GM19193 (cell line): ENCODE data around the gene DYNC2I2.

Experiments used
- POLR2A ChIP-seq: IDR thresholded peaks from 4 replicates; pipeline ENCODE4 v1.6.1; 2011; ENCODE audit not compliant: insufficient read depth, insufficient read length; ENCODE audit errors: extremely low read depth

DYNC2I2 gene

DNA sequence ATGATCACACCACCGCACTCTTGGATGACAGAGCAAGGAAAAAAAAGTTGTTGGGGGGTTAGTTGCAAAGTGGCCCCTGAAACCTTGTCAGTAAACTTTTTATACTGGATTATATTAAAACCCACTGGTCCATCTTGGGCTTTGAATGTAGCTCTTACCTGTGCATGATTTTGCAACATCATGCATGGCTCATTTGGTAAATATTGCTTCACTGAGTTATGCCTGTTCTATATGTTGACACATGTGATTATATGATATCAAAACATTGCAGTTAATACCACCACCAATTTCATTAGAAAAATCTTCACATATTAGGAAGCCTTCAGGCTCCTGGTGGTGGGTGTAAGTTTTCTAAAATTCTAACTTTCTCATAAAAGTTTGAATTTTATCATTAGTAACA, 41.9 kb downstream of the DYNC2I2 start:
- no peak for TF ChIP-seq POLR2A

GRCh38 chr9:128611600-128612394, 44.9 kb downstream of the DYNC2I2 start:
- TF ChIP-seq POLR2A = no peak

- TF ChIP-seq POLR2A = no peak
Measured at GRCh38 chr9:128610897-128611296, 45.8 kb downstream of the DYNC2I2 start.

DNA sequence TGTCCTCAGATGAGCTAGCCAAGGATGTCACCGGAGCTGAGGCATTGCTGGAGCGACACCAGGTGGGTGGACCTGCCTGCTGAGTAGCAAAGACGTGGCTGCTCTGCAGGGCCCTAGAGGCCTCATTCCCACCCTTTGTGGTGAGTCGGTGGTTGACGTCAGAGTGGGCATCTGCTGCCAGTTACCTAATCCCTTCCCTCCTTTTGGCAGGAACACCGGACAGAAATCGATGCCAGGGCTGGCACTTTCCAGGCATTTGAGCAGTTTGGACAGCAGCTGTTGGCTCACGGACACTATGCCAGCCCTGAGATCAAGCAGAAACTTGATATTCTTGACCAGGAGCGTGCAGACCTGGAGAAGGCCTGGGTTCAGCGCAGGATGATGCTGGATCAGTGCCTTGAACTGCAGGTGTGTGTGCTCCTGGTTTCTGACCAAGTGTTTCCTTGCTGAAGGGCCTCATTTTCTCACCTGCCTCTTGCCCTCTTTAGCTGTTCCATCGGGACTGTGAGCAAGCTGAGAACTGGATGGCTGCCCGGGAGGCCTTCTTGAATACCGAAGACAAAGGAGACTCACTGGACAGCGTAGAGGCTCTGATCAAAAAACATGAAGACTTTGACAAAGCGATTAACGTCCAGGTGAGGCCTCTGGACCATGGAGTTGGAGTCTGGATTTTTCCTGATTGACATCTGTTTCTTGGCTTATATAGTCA, 48.9 kb downstream of the DYNC2I2 start:
- no peak for TF ChIP-seq POLR2A

DNA sequence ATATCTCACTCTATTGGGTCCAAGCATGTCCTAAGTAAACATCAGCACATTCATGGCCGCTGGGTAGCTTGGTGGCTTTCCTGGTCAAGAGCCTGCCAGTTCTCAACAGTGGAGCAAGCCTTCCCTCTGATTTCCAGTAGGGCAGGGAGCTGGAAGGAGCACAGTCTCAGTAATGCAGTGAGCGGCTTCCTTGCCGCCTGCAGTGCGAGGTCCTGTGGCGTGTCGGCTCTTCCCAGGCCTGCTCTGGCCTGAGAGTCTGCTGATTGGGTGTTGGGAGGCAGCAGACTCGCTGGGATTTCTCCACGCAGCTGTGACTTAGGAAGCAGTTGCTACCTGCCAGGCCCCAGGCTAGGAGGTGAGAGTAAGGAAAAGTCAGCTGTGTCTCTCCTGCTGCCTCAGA, 53.0 kb downstream of the DYNC2I2 start:
- no peak for TF ChIP-seq POLR2A

GRCh38 chr9:128600099-128600498, 56.5 kb downstream of the DYNC2I2 start:
- TF ChIP-seq POLR2A = no peak

DNA sequence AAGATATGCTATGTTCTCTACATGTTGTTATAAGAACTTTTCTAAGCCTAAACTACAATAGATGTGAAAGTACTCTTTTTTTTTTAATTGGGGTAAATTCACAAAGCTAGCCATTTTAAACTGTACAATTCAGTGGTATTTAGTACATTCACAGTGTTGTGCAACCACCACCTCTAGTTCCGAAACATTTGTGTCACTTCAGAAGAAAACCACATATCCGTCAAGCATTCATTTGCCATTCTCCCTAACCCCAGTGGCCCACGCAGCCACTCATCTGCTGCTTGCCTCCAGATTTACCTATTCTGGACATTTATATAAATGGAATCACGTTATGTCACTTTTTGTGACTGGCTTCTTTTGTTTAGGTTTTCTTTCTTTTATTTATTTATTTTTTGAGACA, 61.2 kb downstream of the DYNC2I2 start:
- TF ChIP-seq POLR2A = no peak

- no peak for TF ChIP-seq POLR2A
Measured at GRCh38 chr9:128593856-128594255, 62.8 kb downstream of the DYNC2I2 start.

DNA sequence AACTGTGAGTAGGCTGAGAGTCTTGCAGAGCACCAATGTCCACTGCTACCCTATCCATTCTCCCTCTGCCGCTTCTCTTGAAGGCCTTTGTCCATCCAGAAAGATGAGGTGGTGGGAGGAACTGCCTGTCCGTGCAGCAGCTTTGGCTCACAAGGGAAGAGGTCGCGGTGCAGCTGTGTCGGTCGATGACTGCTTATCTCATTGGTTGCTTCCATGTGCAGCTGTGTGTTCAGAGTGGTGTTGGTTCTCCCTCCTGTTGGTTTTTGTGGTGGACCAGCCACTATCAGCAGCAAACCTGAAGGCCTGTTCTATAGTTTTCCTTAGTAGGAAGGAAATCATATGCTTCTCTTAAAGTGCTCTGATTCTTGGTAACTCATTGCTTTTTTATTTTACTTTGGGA, 63.6 kb downstream of the DYNC2I2 start:
- TF ChIP-seq POLR2A = no peak

GRCh38 chr9:128588581-128589233, 67.9 kb downstream of the DYNC2I2 start:
- no peak for TF ChIP-seq POLR2A

DNA sequence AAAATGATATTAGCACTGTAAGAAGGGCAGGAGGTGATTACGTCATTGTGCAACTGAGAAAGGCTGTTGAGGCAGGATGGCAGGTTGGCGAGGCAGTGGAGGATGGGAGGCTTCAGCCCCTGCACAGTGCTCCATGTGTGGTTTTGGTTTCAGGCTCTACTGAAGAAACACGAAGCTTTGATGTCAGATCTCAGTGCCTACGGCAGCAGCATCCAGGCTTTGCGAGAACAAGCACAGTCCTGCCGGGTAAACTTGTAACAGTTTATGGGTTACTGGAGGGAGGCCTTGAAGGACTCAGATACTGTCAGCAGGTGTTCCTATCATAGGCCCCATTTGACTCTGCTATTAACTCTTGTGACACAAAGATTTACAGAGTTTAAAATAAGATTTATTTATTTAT, 69.2 kb downstream of the DYNC2I2 start:
- TF ChIP-seq POLR2A = no peak
